GM19238 (cell line): ENCODE results near the gene GNPAT.
A peak's percentile ranks its signal among the peaks of the same experiment; 100 is the strongest.

ENCODE experiments used
- DNase-seq: peaks from one replicate; pipeline ENCODE4 v3.0.0; 2011; ENCODE audit warnings: low spot score; ENCODE audit not compliant: insufficient read length

GNPAT gene

GRCh38 chr1:231213831-231214573, 27.0 kb upstream of the GNPAT start:
- no peak for DNase-seq

GRCh38 chr1:231214918-231215680, 25.9 kb upstream of the GNPAT start:
- no peak for DNase-seq

GRCh38 chr1:231215681-231216385, 25.2 kb upstream of the GNPAT start:
- no peak for DNase-seq

GRCh38 chr1:231216498-231216897, 24.5 kb upstream of the GNPAT start:
- no peak for DNase-seq

- no peak for DNase-seq
Observed at GRCh38 chr1:231217056-231217455, 24.0 kb upstream of the GNPAT start.

GRCh38 chr1:231218078-231218477, 22.9 kb upstream of the GNPAT start:
- no peak for DNase-seq

- no peak for DNase-seq
Observed at GRCh38 chr1:231219422-231220401, 21.3 kb upstream of the GNPAT start.

- DNase-seq: no peak
Observed at GRCh38 chr1:231220801-231221200, 20.2 kb upstream of the GNPAT start.

- no peak for DNase-seq
Observed at GRCh38 chr1:231226156-231226555, 14.9 kb upstream of the GNPAT start.

GRCh38 chr1:231231511-231231910, 9.5 kb upstream of the GNPAT start:
- no peak for DNase-seq

GRCh38 chr1:231232870-231233734, 7.9 kb upstream of the GNPAT start:
- DNase-seq: no peak

- DNase-seq: no peak
Observed at GRCh38 chr1:231233735-231234417, 7.1 kb upstream of the GNPAT start.

- no peak for DNase-seq
Observed at GRCh38 chr1:231234506-231234905, 6.5 kb upstream of the GNPAT start.

- DNase-seq: no peak
Observed at GRCh38 chr1:231235526-231236207, 5.3 kb upstream of the GNPAT start.

- DNase-seq: no peak
Observed at GRCh38 chr1:231236208-231236591, 4.8 kb upstream of the GNPAT start.

GRCh38 chr1:231236938-231237337, 4.1 kb upstream of the GNPAT start:
- DNase-seq: no peak

GRCh38 chr1:231238298-231238697, 2.7 kb upstream of the GNPAT start:
- DNase-seq: no peak

- no peak for DNase-seq
Observed at GRCh38 chr1:231240531-231240882, 505 bp upstream of the GNPAT start.

GRCh38 chr1:231241750-231242149, 738 bp downstream of the GNPAT start:
- peak; percentile 34 for DNase-seq
